ENCODE results near the gene HCN3.

The HCN3 gene

DNA sequence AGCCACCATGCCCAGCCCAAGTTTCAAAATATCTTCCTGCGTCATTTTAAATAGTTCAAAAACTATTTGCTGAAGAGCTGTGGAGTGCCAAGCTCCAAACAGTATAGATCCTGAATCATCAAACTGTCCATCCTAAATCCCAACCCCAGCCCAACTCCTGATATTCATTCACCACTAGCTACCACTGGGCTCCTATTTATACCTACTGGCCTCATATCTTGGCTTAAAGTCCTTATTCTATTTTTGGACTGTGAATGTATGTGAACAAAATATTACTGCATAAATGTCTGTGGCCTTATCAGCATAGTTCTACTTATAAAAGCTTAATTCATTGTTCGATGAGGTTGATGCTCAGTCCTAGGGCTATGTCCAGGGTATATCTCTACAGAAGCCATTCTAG is 9.9 kb upstream of the HCN3 start:
- Histone ChIP-seq H3K4me2 (ENCODE audit: low read depth, low read length, poor library complexity, severe bottlenecking) (no peak overlapping the region), H3K9me3 (ENCODE audit: insufficient read depth, low read depth, low read length) (no peaks in the 10 kb centered on the region), H2AFZ (ENCODE audit: low read length) (no peak overlapping the region), H3K79me2 (ENCODE audit: insufficient read depth, low read length) (peaks cover 48% of the 10 kb centered on the region), H3K9ac (ENCODE audit: low read depth, low read length, poor library complexity, severe bottlenecking) (no peak overlapping the region), H4K20me1 (ENCODE audit: insufficient read depth, low read length, poor library complexity, severe bottlenecking) (peaks cover 20% of the 10 kb centered on the region), H3F3A (ENCODE audit: low read depth) (peaks cover 9% of the 10 kb centered on the region; the same call in 1 of the 2 replicates), H3K36me3 (ENCODE audit: insufficient read depth, low read length) (peaks cover 77% of the 10 kb centered on the region), H3K4me3 (ENCODE audit: low read length, poor library complexity, severe bottlenecking) (no peak overlapping the region), H3K9me2 (replicated peaks; ENCODE audit: low read depth, low read length) (no peaks in the 10 kb centered on the region), H3K4me1 (ENCODE audit: insufficient read depth, low read length, poor library complexity, severe bottlenecking) (peaks cover 15% of the 10 kb centered on the region), H3K27me3 (ENCODE audit: insufficient read depth, low read length, poor library complexity, severe bottlenecking) (no peaks in the 10 kb centered on the region)
- TF ChIP-seq EZH2phosphoT487 (IDR thresholded peaks at IDR 0.05; ENCODE audit: borderline replicate concordance) (no peak), CTCF (conservative IDR thresholded peaks at IDR 0.05; ENCODE audit: low read length) (no peak)

- Histone ChIP-seq H3K4me3 (ENCODE audit: low read length, poor library complexity, severe bottlenecking) (no peak overlapping the region), H3K9me2 (replicated peaks; ENCODE audit: low read depth, low read length) (no peaks in the 10 kb centered on the region), H3K79me2 (ENCODE audit: insufficient read depth, low read length) (peaks cover 58% of the 10 kb centered on the region), H3K9ac (ENCODE audit: low read depth, low read length, poor library complexity, severe bottlenecking) (no peak overlapping the region), H4K20me1 (ENCODE audit: insufficient read depth, low read length, poor library complexity, severe bottlenecking) (peaks cover 26% of the 10 kb centered on the region), H3F3A (ENCODE audit: low read depth) (peaks cover 3% of the 10 kb centered on the region; the same call in 1 of the 2 replicates), H3K9me3 (ENCODE audit: insufficient read depth, low read depth, low read length) (no peaks in the 10 kb centered on the region), H3K4me1 (ENCODE audit: insufficient read depth, low read length, poor library complexity, severe bottlenecking) (peaks cover 17% of the 10 kb centered on the region), H3K36me3 (ENCODE audit: insufficient read depth, low read length) (peaks cover 67% of the 10 kb centered on the region), H3K27me3 (ENCODE audit: insufficient read depth, low read length, poor library complexity, severe bottlenecking) (no peaks in the 10 kb centered on the region), H2AFZ (ENCODE audit: low read length) (no peak overlapping the region), H3K4me2 (ENCODE audit: low read depth, low read length, poor library complexity, severe bottlenecking) (no peak overlapping the region)
- no peak for TF ChIP-seq CTCF (conservative IDR thresholded peaks at IDR 0.05; ENCODE audit: low read length)
These were observed 8.6 kb upstream of the HCN3 start for GRCh38 chr1:155268630-155269029.

DNA sequence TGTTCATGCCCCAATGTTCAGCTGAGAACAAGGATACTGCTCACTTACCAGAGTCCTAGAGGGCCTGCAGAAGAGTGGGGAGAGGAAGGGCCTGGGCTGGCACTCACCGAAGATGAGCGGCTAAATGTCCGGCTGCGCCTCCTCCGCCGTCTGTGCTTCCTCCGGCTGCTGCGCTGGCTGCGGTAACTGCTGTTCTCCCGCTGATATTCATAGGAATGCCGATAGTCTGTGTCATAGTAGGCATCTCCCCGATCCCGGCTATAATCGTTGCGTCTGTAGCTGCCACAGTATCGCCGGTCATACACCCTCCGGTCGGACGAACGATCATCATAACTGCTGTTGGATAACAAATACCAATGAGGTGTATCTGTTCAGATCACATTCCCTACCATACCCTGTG is 7.9 kb upstream of the HCN3 start:
- H3K9me3 ChIP-seq (ENCODE audit: insufficient read depth, low read depth, low read length) = no peaks in the 10 kb centered on the region
- H3K9ac ChIP-seq (ENCODE audit: low read depth, low read length, poor library complexity, severe bottlenecking) = no peak overlapping the region
- no peak overlapping the region for H3K4me3 ChIP-seq (ENCODE audit: low read length, poor library complexity, severe bottlenecking)

More for the DNA sequence above, 7.9 kb upstream of the HCN3 start:
- no peaks in the 10 kb centered on the region for H3F3A ChIP-seq (ENCODE audit: low read depth)
- no peak overlapping the region for H3K4me2 ChIP-seq (ENCODE audit: low read depth, low read length, poor library complexity, severe bottlenecking)
- peaks cover 26% of the 10 kb centered on the region for H4K20me1 ChIP-seq (ENCODE audit: insufficient read depth, low read length, poor library complexity, severe bottlenecking)
- H3K4me1 ChIP-seq (ENCODE audit: insufficient read depth, low read length, poor library complexity, severe bottlenecking) = peaks cover 20% of the 10 kb centered on the region
- no peak for TF ChIP-seq EZH2phosphoT487 (IDR thresholded peaks at IDR 0.05; ENCODE audit: borderline replicate concordance)
- no peak for TF ChIP-seq CTCF (conservative IDR thresholded peaks at IDR 0.05; ENCODE audit: low read length)
- peaks cover 61% of the 10 kb centered on the region for H3K79me2 ChIP-seq (ENCODE audit: insufficient read depth, low read length)
- H3K9me2 ChIP-seq (replicated peaks; ENCODE audit: low read depth, low read length) = no peaks in the 10 kb centered on the region
- H2AFZ ChIP-seq (ENCODE audit: low read length) = no peak overlapping the region
- no peaks in the 10 kb centered on the region for H3K27me3 ChIP-seq (ENCODE audit: insufficient read depth, low read length, poor library complexity, severe bottlenecking)
- H3K36me3 ChIP-seq (ENCODE audit: insufficient read depth, low read length) = peaks cover 60% of the 10 kb centered on the region

Data from Loucy (cell line).